Natural killer cell (primary cell): ENCODE results near the gene IL1F10. TPM values are rescaled to one million over a fixed set of nuclear protein-coding genes. Genes with fewer than 3 reads are reported as not detected.

Experiments
- ATAC-seq, 3 donors: fragments of 150-1000 bp in 2 of 3; fragments of 200-7000 bp in 1 of 3; cut with Tn5 transposase; 1 replicate in 1 of 3; 2 replicates in 2 of 3; pipeline ENCODE4 v1.10.0; 2021; ENCODE audit warnings: mild to moderate bottlenecking in 2 of 3, moderate library complexity in 2 of 3
- DNase-seq, 2 donors: peaks; one replicate each; pipeline versions ENCODE4 v3.0.0 to v3.0.0-alpha.2; 2013 to 2021; ENCODE audit warnings: mixed read lengths in 1 of 2
- H3K27ac ChIP-seq: one replicate; pipeline ENCODE4 v1.5.1; 2013; ENCODE audit warnings: mild to moderate bottlenecking, low read length
- H3K27me3 ChIP-seq: one replicate; pipeline ENCODE4 v1.6.1; 2013; ENCODE audit warnings: low read length; ENCODE audit not compliant: control insufficient read depth, insufficient read depth
- H3K36me3 ChIP-seq: one replicate; pipeline ENCODE4 v1.6.1; 2013; ENCODE audit warnings: low read length; ENCODE audit not compliant: control insufficient read depth, insufficient read depth
- H3K4me1 ChIP-seq: one replicate; pipeline ENCODE4 v1.6.1; 2013; ENCODE audit warnings: low read length; ENCODE audit not compliant: control insufficient read depth, insufficient read depth
- H3K4me3 ChIP-seq: one replicate; pipeline ENCODE4 v1.5.1; 2013; ENCODE audit warnings: low read length
- H3K9me3 ChIP-seq: one replicate; pipeline ENCODE4 v1.6.1; 2013; ENCODE audit warnings: low read length; ENCODE audit not compliant: control insufficient read depth, insufficient read depth
- H3K27ac Mint-ChIP-seq, 2 donors: one replicate each; pipeline ENCODE4 v1.8.0; 2022; ENCODE audit warnings: mild to moderate bottlenecking in 2 of 2, mixed read lengths in 2 of 2, moderate library complexity in 1 of 2
- H3K27me3 Mint-ChIP-seq, 2 donors: one replicate each; pipeline ENCODE4 v1.8.0; 2022; ENCODE audit warnings: low read depth in 2 of 2, mixed read lengths in 2 of 2
- H3K36me3 Mint-ChIP-seq: one replicate; pipeline ENCODE4 v1.8.0; 2022; ENCODE audit warnings: mixed read lengths
- H3K4me1 Mint-ChIP-seq, 2 donors: one replicate each; pipeline ENCODE4 v1.8.0; 2022; ENCODE audit warnings: mixed read lengths in 2 of 2
- H3K4me3 Mint-ChIP-seq: one replicate; pipeline ENCODE4 v1.8.0; 2022; ENCODE audit warnings: mild to moderate bottlenecking, moderate library complexity, mixed read lengths
- H3K9me3 Mint-ChIP-seq, 2 donors: one replicate each; pipeline ENCODE4 v1.8.0; 2022; ENCODE audit warnings: mixed read lengths in 2 of 2
- WGBS: methylation state at CpG from one replicate; pipeline ENCODE4 v1.1.7; 2013; ENCODE audit warnings: missing lambda C conversion rate; ENCODE audit not compliant: insufficient coverage; 5-methylcytosine and 5-hydroxymethylcytosine counted together
- intact Hi-C: fragments of 100-400 bp; cut with micrococcal nuclease; formaldehyde crosslinking; loops from one replicate; pipeline ENCODE4 v1.14.2; 2022
- total RNA-seq, 4 donors: library from RNA; stranded (reverse); fragments of 120-200 nt in 1 of 4; gene quantifications; one replicate each; pipeline versions ENCODE4 v1.2.3 to v1.2.4, GENCODE V29; 2013 to 2022
- TF ChIP-seq, protein P1 (sequence below): fragments of 200-600 bp; IDR thresholded peaks from one replicate; pipeline ENCODE4 v1.8.0; 2022; ENCODE audit warnings: antibody characterized with exemption

The IL1F10 gene
- total RNA-seq, 3 donors from 2014 or later (not counting 1 experiment from before 2014, with no cell fraction given), result not detected

DNA sequence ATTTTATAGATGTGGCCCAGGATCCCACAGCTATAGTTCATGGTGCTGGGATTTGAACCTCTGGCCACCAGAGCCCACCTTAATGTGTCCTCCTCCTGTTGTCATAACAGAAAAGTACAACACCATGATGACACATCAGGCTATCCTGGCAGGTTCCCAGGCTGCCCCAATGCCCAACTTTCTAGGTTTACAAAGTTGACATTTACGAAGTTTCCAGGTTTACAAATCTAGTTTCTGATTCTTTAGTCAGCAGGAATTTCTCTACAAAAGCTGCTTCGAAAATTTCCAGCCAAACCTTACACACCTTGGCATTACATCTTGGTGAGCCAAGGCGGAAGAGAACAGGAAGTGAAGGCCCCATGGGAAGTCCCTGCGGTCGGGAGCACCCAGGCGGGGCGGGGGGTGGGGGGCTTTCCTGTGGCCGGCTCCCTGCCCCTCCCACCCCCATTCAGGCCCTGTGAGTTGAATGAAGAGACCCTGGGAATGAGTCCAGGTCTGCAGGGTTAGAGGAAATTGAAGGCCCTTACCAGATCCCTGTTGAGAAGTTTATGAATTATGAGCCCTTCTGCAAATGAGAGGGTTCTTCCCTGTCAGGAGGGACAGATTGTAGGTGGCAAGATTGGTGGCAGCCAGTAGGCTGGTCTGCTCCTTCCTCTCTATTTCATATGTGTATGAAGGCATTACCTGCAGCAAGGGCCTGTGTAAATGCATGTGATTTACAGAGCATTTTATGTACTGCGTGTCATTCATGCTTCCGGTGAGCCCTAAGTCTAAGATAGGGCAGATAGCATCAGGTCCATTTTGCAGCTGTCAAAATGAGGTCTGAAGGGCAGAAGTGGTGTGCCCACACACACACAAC, 48.6 kb downstream of the IL1F10 start:
- H3K27me3 ChIP-seq, result no peaks in the 10 kb centered on the region
- H3K36me3 ChIP-seq, result no peaks in the 10 kb centered on the region
- Mint-ChIP-seq H3K4me1 (no peaks in the 10 kb centered on the region), H3K4me3 (no peak overlapping the region), H3K9me3 (no peaks in the 10 kb centered on the region), H3K36me3 (no peaks in the 10 kb centered on the region), H3K27ac (no peak overlapping the region), H3K27me3 (peaks cover 5 to 7% of the 10 kb centered on the region in 2 donors)
- TF ChIP-seq, protein P1, sequence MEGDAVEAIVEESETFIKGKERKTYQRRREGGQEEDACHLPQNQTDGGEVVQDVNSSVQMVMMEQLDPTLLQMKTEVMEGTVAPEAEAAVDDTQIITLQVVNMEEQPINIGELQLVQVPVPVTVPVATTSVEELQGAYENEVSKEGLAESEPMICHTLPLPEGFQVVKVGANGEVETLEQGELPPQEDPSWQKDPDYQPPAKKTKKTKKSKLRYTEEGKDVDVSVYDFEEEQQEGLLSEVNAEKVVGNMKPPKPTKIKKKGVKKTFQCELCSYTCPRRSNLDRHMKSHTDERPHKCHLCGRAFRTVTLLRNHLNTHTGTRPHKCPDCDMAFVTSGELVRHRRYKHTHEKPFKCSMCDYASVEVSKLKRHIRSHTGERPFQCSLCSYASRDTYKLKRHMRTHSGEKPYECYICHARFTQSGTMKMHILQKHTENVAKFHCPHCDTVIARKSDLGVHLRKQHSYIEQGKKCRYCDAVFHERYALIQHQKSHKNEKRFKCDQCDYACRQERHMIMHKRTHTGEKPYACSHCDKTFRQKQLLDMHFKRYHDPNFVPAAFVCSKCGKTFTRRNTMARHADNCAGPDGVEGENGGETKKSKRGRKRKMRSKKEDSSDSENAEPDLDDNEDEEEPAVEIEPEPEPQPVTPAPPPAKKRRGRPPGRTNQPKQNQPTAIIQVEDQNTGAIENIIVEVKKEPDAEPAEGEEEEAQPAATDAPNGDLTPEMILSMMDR, result no peak
- no peak overlapping the region for H3K4me3 ChIP-seq
- peak in 1 of 2 donors; percentile 59 for DNase-seq
- ATAC-seq, result peak; percentile 45 to 63 (median 59)
- no peaks in the 10 kb centered on the region for H3K9me3 ChIP-seq
- whole genome bisulfite sequencing, result 41% methylated on average over 5 of the region's 10 CpGs
- H3K27ac ChIP-seq, result no peak overlapping the region
- H3K4me1 ChIP-seq, result peaks cover 36% of the 10 kb centered on the region
- intact Hi-C loops, result no loop called here

DNA sequence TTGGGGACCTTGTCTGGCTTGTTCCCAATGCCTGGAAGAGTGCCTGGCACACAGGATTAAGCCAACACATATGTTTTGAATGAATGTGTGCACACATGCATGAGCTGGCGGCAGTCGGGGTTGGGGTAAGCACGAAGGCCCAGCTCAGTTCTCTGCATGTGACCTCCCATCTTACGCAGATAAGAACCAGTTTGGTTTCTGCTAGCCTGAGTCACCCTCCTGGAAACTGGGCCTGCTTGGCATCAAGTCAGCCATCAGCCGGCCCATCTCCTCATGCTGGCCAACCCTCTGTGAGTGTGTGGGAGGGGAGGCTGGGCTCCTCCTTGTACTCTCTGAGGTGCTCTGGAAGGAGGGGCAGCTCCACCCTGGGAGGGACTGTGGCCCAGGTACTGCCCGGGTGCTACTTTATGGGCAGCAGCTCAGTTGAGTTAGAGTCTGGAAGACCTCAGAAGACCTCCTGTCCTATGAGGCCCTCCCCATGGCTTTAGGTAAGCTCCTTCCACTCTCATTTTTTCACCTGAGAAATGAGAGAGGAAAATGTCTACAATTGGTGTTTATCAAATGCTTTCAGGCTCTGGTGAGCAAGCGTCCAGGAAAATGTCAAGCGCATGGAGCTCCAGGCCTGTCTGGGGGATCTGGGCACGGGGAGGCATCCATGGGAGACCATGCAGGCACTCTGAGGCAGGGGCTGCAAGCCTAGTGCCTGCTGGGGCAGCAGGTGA, 49.9 kb downstream of the IL1F10 start:
- H3K9me3 ChIP-seq, result no peaks in the 10 kb centered on the region
- TF ChIP-seq, protein P1, result no peak
- H3K36me3 ChIP-seq, result no peaks in the 10 kb centered on the region
- Mint-ChIP-seq H3K9me3 (no peaks in the 10 kb centered on the region), H3K4me1 (no peaks in the 10 kb centered on the region), H3K4me3 (no peak overlapping the region), H3K36me3 (no peaks in the 10 kb centered on the region), H3K27me3 (peaks cover 5 to 17% of the 10 kb centered on the region in 2 donors), H3K27ac (no peak overlapping the region)
- H3K27ac ChIP-seq, result no peak overlapping the region
- peaks cover 25% of the 10 kb centered on the region for H3K4me1 ChIP-seq
- 92% methylated on average over 9 of the region's 9 CpGs for WGBS
- H3K4me3 ChIP-seq, result no peak overlapping the region
- no peak for DNase-seq
- ATAC-seq, result no peak
- intact Hi-C loops, result no loop called here
- H3K27me3 ChIP-seq, result no peaks in the 10 kb centered on the region

DNA sequence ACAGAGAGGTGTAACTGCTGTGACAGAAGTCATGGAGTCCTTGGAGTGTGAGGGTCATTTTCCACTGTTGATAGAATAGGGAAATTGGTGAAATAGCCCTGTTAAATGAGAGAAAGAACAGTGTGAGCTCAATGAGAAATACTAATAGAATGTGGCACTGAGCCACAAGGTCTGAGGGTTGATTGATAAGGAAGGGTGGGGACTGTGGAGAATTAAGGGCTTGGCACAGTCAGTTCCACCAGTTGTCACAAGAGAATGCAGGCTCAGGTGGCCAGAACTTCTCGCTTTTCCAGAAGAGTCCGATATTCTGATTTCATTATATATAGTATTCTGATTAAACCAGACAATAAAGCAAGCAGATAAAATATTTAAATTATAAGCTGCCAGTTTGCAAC, 50.5 kb downstream of the IL1F10 start:
- Mint-ChIP-seq H3K36me3 (no peaks in the 10 kb centered on the region), H3K27ac (no peak overlapping the region), H3K9me3 (no peaks in the 10 kb centered on the region), H3K27me3 (peaks cover 5 to 17% of the 10 kb centered on the region in 2 donors), H3K4me1 (no peaks in the 10 kb centered on the region), H3K4me3 (no peak overlapping the region)
- ATAC-seq (no peak), DNase-seq (no peak)
- TF ChIP-seq, protein P1, result no peak
- no peak overlapping the region for H3K27ac ChIP-seq
- peaks cover 25% of the 10 kb centered on the region for H3K4me1 ChIP-seq
- H3K9me3 ChIP-seq, result no peaks in the 10 kb centered on the region
- no peak overlapping the region for H3K4me3 ChIP-seq
- no peaks in the 10 kb centered on the region for H3K27me3 ChIP-seq
- intact Hi-C loops, result no loop called here
- WGBS, result 100% methylated on average over 1 of the region's 2 CpGs
- H3K36me3 ChIP-seq, result no peaks in the 10 kb centered on the region
